Measurements from ENCODE around the gene SMG5.

DNA sequence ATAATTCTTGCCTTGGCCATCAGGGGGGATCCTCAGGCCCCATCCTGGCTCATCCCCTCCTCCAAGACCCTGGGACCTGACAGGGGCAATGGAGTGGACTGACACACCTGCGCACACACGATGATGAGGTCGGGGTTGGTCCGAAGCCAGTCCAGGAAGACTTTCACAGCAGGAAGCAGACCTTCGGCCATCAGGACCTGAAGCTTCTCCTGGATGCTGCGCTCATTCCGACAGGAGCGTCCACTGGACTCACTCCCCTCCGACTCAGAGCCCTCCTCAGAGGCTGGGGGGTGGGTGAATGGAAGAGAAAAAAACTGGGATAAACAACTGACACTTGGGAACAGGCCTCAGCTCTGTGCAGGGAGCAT, 19.4 kb downstream of the SMG5 start:
- TF ChIP-seq EZH2phosphoT487 (conservative IDR thresholded peaks at IDR 0.05; ENCODE audit: low read length) = no peak
- TF ChIP-seq, protein P1, sequence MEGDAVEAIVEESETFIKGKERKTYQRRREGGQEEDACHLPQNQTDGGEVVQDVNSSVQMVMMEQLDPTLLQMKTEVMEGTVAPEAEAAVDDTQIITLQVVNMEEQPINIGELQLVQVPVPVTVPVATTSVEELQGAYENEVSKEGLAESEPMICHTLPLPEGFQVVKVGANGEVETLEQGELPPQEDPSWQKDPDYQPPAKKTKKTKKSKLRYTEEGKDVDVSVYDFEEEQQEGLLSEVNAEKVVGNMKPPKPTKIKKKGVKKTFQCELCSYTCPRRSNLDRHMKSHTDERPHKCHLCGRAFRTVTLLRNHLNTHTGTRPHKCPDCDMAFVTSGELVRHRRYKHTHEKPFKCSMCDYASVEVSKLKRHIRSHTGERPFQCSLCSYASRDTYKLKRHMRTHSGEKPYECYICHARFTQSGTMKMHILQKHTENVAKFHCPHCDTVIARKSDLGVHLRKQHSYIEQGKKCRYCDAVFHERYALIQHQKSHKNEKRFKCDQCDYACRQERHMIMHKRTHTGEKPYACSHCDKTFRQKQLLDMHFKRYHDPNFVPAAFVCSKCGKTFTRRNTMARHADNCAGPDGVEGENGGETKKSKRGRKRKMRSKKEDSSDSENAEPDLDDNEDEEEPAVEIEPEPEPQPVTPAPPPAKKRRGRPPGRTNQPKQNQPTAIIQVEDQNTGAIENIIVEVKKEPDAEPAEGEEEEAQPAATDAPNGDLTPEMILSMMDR (IDR thresholded peaks at IDR 0.05; ENCODE audit: insufficient read depth, low read length, poor library complexity, severe bottlenecking) = no peak

Data from SU-DHL-6 (cell line).